Left hindlimb (tissue), 1 donor: ENCODE results near the gene LRRC42.

Source experiments
- DNase-seq: peaks from one replicate; pipeline ENCODE4 v3.0.0-alpha.2; 2018

The LRRC42 gene

DNA sequence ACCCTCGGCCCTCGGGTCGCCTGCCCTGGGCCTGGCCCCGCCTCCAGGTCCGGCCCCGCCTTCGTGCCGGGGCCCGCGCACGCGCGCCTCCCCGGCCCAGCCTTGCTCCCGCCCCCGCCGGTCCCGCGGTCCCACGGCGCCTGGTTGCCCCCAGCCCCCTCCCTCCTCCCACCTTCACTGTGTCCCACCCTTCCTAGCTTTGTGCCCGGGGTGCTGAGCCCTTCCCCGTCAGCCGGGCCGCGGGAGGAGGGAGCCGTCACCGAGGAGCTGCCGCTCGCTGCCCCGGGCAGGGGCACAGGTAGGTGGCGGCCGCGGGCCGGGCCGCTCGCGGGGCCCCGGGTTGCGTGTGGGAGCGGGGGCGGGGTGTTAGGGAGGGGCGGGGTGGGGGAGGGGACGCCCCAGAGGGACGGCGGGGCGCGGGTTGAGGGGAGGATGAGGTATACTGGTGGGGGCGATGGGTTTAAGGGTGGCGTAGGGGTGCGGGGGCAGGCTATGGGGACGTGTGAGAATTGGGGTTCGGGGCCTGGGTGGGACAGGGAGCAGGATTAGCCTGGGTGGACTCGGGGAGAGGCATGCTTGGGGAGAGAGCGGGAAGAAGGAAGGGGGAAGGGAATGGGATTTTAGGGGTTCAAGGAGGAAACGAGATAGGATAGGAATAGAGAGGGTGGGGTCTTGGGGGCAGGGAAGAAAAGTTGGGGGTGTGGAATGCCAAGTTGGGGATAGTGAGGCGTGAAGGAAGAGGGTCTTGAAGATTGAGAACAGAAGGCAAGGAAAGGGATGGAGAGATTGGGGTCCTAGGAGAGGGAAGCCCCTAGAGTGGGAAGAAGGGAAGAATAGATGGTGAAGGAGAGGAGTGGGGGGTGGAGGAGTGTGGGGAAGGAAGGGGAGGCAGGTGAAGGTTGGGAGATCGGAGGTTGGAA lies at the start of gene LRRC42:
LRRC42 (plus strand) TSS at position 99 of the 920 bp plus-strand sequence. CDS start 5,650 bp downstream, outside the sequence.
- no peak for DNase-seq

DNA sequence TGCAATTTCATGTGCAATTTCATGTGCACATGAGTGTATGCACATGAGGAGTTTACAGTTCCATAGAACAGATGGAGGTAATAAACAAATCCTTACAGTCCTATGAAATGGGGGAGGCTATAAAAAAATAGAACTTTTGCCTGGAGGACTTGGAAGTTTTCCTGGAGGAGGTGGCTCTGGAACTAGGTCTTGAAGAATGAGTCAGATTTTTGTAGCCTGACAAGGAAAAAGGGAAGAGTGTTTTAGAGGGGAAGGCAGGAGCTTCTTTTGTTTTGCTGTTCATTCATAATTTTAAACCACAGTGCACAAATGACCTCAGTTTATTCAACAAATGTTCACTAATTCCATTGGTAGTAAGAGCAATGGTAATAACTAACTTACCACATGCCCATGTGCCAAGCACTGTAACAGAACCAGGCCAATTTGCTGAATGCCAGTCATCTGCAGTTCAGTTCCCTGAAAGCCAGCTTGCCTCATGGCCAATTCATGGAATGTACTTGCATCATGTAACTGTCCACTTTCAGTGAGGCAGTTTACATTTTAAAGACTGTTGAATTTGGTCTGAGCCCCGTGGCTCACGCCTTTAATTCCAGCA lies 49.4 kb upstream of the LRRC42 start:
- DNase-seq, result no peak

- peak; percentile 54 for DNase-seq
These were observed 46.9 kb upstream of the LRRC42 start for GRCh38 chr1:53899206-53899628.

DNA sequence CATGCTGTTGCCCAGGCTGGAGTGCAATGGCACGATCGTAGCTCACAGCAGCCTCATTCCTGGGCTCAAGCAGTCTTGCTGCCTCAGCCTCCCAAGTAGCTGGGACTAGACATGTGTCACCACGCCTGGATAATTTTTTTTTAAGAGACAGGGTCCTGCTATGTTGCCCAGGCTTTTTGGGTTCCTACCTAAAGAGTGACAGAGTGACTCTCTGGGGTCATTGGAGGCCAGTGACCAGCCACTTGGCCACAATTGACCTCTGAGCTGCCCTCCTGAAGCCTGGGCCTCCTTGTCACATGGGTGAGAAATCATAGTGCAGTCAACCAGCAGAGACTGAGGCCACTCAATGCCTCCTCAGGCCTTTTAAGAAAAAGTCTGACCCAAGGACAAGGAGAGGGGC lies 46.4 kb upstream of the LRRC42 start:
- no peak for DNase-seq

DNA sequence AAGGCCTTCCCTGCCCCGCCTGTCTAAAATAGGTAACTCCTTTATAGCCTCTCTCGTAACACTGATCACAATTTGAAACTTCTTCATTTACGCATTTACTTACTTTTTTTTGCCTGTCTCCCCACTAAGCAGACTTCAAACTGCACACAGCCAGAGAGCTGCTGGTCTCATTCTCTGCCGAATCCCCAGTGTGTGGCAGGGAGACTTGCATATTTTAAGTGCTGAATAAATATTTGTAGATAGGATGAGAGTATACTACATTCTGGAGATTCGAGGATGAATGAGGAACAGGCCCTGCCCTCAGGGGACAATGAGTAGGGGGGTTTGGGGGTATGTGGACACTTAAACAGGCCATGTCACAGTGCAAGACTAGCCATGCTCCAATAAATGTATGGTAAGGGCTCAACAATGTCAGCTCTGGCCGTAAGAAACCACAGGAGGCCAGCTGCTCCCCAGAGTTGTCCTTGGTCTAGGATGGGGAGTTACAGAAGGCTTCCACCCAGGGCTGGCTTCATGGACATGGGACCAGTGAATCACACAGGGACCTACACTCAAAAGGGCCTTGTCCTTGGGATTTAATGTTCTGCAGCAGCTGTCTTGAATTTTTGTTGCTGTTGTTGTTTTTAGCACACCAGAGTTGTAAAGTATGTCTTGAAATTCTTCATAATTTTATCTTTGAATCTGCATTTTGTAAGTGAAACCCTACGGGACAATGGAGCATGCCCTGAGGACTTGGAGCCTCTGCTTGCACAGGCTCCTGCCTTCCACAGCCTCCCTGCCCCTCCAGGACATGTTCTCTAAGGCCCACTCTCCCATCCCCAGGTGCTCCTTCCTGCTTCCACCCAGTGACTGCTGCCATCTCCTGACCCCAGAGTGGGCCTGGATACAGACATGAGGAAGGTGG lies 43.7 kb upstream of the LRRC42 start:
- DNase-seq, result no peak

DNA sequence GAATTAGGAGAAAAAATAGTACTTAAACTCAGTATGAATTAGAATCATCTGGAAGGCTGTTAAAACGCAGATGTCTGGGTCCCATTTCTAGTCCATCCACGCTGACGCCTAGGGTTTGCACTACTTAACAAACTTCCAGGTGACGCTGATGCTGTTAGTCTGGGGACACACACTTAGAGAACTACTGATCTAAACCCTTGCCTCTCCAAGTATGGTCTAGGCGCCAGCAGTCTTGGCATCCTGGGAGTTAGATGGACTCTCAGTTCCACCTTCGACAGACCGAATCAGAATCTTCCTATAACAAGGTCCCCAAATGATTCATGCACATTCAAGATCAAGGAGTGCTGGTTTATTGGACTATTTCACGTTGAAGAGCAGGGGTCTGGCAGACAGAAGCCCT lies 40.6 kb upstream of the LRRC42 start:
- no peak for DNase-seq

DNA sequence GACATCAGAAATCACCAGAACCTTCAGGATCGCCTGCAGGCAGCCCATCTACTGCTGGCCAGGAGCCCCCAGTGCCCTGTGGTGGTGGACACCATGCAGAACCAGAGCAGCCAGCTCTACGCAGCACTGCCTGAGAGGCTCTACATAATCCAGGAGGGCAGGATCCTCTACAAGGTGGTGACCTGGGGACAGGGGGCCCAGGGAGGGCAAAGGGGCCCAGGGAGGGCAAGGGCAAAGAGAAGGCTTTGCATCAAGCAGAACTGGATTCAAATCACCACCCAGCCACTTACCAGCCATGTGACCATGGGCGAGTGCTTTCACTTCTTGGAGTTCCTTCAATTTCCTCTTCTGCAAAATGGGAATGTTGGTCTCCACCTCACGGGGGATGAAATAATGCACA lies 40.0 kb upstream of the LRRC42 start:
- no peak for DNase-seq

- no peak for DNase-seq
These were observed 36.2 kb upstream of the LRRC42 start for GRCh38 chr1:53909946-53910345.

DNA sequence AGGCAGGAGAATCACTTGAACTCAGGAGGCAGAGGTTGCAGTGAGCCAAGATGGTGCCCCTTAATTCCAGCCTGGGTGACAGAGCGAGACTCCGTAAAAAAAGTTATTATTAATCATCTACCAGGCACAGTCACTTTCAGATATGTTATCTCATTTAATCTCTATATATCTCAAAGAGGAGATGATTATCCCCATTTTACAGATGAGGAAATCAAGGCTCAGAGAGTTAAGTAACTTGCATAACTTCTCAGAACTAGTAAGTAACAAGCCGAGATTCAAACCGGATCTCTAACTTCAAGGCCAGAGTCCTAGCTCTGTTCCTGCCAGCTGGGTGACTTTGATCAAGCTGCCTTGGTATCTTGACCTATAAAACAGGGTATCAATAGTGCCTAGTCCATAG lies 34.7 kb upstream of the LRRC42 start:
- no peak for DNase-seq

GRCh38 chr1:53913352-53914033 lies 32.7 kb upstream of the LRRC42 start:
- no peak for DNase-seq

DNA sequence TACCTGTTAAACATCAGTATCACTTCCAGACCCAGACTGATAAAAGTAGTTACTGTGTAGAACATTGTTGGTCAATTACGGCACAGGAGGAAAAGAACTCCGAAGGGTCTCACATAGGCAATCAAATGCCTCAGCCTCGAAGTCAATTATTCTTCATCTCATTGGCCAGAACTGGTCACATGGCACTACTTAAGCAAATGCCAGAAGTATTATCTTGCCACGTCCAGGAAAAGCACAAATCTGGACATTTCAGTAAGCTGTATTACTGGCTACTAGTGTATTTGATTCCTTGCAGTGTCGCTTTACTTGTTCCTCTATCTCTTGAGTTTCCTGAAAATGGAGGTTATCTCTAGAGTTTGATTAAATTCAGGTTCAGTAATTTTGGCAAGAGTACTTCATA lies 27.8 kb upstream of the LRRC42 start:
- no peak for DNase-seq

- DNase-seq, result no peak
These were observed 26.5 kb upstream of the LRRC42 start for GRCh38 chr1:53919675-53920066.

GRCh38 chr1:53927376-53927881 lies 18.7 kb upstream of the LRRC42 start:
- DNase-seq, result no peak

GRCh38 chr1:53929246-53929960 lies 16.7 kb upstream of the LRRC42 start:
- DNase-seq, result no peak

DNA sequence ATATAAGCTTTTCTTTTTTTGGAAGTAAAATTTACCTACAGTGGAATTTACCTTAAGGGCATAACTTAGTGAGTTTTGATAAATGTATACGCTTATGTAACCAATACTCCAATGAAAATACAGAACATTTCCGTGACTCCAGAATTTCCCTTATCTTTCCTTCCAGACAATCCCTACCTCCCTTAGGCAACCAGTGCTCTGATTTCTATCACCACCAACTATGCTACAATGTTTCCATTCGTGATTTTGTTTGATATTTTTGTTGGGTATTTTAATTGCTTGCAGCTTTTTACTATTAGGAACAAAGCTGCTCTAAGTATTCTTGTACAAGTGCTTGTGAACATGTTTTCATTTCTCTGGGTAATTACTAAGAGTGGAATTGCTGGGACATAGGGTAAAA lies 15.2 kb upstream of the LRRC42 start:
- no peak for DNase-seq

DNA sequence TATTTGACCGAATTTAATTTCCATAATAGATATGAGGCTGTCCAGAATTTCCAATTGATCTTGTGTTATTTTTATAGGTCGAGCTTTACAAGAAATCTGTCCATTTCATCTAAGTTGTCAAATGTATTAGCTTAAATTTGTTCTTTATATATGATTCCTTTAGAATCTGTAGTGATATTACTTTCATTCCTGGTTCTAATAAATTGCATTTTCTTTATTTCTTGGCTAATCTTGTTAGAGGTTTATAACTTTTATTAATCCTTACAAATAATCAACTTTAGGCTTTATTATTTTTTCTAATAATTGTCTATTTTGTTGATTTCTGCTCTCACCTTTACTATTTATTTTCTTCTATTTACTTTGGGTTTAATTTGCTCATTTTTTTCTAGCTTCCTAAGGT lies 14.6 kb upstream of the LRRC42 start:
- DNase-seq, result no peak

DNA sequence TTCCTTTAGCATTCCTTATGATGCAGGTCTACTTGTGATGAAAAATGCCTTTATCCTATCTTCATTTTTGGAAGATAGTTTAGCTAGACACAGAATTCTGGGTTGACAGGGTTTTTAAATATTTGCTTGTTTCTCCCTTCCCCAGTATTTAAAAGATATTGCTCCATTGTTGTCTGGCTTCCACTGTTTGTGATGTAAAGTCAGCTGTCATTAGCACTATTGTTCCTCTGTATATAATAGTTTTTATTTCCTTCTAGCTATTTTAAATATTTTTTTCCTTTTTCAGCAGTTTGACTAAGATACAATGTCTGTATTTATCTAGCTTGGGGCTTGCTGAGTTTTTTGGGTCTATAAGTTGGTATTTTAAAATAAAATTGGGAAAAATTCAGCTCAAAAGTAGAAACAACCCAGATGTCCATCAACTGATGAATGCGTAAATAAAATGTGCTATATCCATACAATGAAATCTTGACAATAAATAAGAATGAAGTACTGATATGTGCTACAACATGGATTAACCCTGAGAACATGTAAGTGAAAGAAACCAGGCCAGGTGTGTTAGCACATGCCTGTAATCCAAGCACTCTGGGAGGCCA lies 11.9 kb upstream of the LRRC42 start:
- no peak for DNase-seq

DNA sequence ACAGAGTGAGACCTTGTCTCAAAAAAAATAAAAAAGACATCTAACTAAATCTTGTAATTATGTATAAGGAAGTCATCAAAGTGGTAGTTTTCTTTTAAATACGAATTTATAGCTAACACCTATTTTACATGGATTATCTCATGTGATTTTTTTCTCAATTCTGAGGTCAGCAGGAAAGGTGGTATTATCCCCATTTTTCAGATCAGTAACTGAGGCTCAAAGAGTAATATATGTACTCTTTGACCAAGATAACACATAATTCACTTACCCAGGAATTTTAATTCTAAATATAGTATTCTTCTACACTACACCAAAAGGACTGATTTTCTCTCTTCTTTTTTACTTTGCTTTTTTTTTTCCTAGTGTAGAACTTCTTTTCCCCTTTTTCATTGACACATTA lies 9.7 kb upstream of the LRRC42 start:
- DNase-seq, result no peak

DNA sequence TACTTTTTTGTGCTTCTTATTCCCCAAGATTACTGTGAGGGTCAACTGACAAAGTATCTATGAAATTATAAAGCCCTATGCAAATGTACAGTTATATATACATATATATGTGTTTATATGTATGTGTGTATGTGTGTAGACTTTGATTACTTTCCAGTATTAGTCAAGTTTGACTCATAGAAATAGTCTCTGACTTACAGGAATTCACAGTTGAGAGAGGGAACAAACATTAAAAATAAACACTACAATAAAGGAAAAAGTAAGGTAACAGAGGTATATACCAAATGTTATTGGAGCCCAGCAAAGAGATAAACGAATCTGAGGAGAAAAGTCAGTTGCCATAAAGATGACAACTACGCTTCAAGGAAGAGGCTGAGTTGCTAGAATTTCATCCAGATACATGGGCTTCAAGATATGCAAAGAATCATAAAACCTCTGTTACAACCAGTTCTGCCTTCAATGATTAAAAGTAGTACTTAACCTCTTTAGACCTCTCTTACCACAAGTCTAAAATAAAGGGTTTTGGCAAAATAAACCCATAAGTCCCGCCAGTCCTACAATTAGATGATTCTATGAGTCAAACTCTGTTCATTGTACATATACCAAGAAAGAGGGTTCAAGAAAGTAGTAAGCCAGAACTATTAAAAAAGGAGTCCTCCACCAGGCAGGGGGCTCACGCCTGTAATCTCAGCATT lies 7.9 kb upstream of the LRRC42 start:
- no peak for DNase-seq

DNA sequence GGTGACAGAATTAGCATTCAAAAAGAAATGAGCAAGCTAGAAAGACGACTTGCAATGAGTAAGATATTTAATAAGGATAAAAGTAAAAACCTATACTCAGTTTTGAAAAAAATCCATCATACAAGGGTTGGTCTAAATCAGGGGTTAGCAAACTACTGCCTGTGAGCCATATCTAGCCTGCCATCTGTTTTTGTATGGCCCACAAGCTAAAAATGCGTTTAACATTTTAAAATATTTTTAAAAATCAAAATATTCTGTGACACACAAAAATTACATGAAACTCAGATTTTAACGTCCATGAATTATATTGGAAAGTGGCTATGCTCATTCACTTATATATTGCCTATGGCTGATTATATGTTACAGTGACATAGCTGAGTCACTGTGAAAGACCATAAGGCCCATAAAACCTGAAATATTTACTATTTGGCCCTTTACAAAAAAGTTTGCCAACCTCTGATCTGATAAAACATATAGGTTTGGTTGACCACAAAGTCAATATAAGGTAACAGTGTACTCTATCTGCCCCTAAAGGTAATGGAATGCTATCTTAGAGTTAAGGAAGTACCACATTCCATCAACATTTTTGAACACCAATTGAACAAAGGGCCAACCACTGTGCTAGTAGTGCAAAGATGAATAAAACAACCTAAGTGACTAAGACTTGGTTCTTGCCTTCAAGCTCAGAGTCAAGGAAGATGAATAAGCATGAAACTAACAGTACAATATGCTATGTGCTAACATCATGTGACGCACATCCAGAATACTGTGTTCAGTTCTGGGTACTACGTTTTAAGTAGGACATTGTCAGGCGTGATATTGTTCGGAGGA lies 3.8 kb upstream of the LRRC42 start:
- DNase-seq, result no peak
